ENCODE data around the gene FRYL.
"Not testable (repeated sequence)": the region's sequence is repeated elsewhere in the genome, so short reads cannot be mapped to it uniquely, and the experiment has no call there.

The FRYL gene

DNA sequence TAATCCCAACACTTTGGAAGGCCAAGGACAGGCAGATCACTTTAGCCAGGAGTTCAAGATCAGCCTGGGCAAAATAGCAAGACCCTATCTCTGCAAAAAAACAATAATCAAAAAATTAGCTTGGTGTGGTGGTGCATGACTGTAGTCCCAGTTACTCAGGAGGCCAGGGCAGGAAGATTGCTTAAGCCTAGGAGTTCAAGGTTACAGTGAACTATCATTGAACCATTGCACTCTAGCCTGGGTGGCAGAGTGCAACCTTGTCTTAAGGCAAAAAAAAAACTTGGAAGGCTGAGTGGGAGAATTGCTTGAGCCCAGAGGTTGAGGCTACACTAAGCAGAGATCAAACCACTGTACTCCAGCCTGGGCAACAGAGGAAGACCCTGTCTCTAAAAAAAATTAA, 5.2 kb upstream of the FRYL start:
- no peak for FAIRE-seq

DNA sequence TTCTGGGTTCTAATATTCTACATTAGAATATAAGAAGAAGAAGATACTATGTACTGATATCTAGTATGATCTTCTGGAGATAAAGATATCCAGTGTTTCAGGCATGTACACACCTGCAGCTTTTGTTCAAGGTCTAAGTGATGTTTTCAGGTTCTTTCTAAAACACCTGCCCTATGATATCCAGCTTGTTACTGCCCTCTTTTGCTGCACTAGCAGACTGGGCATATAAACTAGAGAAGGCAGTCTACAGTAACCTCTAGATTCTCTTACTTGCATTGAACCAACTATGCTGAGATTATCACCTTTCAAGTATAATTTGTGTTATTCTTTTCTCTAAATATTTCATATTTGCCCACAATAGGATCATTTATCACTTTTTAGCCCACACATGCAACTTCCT, 1.9 kb upstream of the FRYL start:
- FAIRE-seq: no peak

GRCh38 chr4:48780865-48781214, 761 bp upstream of the FRYL start:
- FAIRE-seq: no peak

DNA sequence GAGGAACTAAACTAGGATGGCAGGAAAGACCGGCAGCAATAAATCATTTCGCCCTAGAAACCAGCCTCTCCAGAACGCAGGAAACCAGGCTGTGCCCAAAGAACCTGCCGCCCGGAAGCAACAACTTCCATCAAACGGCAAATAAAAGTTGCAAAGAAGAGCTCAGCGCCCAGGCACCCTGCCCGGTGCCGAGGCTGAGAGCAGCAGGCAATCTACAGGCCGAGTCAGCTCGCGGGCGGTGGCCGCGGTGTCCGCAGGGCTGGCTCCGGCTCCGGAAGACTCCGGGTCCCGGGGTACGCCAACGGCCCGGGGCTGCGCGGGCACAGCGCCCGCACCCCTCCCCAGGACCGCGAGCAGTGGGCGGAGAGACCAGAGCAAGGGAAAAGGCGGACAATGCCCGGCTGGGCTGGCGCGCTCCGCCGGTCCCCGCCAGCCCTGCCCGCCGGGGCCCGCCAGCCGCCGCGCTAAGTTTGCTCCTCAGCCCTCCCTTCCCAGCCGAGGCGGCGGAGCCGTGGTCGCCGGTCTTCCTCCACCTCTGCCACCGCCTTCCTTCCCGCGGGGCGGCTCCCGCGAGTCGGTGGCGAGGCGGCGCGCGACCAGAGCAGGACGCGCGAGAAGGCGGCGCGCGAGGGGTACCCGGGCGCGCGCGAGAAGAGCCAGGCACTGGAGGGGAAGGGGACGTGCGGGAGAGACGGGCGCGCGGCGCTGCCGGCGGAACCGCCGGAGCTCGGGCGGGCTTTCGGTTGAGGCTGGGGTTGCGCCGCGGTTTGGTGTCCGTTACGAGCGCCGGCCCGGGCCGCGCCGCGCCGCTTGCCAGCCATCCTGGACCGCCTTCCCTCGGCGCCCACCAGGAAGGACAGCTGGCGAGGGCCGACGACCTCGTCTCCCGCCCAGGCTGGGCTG, 733 bp downstream of the FRYL start:
- FAIRE-seq: no peak

GRCh38 chr4:48778431-48779094, 1.5 kb downstream of the FRYL start:
- no peak for FAIRE-seq

GRCh38 chr4:48777739-48778138, 2.3 kb downstream of the FRYL start:
- no peak for FAIRE-seq

DNA sequence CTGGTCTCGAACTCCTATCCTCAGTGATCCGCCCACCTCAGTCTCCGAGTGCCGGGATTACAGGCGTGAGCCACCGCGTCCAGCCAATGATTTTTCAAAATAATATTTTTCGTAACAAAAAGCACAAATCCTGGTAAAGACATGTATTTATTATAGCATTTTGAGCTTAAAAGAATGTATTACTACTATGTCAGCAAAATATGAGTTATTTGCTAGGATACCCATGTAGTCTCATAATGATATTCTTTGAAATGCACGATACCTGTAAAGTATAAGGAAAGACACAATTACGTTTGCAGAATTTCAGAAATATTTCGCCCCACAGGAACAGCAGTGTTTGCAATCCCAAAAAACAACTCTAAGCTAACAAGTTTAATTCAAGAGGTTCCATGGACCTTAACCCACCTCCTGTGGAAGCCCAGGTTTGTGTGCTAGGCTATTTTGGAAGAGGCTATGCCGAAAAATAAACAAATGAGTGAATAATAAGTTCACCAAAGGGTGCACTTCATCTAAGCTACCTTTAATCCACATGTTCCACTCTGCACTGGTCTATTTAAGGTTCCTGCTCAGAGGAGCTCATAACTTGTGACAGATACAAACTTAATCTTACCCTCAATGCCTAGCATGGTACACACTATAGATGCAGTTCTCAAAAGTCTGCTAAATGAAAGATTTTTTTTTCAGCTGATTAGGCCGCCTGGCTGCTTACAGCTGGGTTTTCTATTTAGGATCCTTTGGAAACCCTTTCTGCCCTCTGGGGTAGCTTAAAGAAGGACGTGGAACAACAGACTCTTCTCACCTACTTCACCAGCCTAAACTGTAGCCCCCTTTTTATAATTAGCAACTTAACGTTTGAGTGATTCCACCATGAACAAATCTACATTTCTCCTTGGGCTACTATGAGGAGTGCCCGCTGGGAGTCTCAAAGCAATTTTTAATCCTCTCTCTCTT, 5.0 kb downstream of the FRYL start:
- no peak for FAIRE-seq

GRCh38 chr4:48772556-48772955, 7.5 kb downstream of the FRYL start:
- FAIRE-seq: peak; percentile 39

DNA sequence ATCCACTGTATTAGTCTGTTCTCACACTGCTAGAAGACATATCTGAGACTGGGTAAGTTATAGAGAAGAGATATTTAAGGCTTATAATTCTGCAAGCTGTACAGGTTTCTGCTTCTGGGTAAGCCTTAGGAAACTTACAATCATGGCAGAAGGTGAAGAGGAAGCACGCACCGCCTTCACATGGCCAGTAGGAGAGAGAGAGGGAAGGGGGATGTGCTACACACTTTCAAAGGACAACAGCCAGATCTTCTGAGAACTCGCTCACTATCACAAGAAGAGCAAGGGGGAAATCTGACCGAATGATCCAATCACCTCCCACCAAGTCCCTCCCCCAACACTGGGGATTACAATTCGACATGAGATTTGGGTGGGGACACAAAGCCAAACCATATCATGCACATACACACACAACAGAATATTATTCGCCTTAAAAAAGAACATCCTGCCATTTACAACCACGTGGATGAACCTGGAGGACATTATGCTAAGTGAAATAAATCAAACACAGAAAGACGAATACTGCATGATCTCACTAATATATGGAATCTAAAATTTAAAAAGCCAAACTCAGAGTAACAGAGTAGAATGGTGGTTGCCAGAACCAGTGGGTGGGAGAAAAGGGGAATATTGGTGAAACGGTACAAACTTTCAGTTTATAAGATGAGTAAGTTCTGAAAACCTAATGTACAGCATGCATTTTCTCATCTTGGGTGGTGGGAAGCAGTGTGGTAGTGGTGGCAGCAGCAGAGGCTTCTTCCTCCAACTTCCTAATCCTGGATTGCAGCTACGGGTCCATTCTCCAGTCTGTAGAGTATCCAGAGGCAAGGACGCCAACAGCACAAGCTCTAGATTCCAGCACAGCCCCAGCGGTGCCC, 12.8 kb downstream of the FRYL start:
- FAIRE-seq: no peak

- no peak for FAIRE-seq
Measured at GRCh38 chr4:48766131-48766792, 13.8 kb downstream of the FRYL start.

GRCh38 chr4:48762408-48762807, 17.7 kb downstream of the FRYL start:
- FAIRE-seq: no peak

GRCh38 chr4:48761286-48761685, 18.8 kb downstream of the FRYL start:
- FAIRE-seq: no peak

GRCh38 chr4:48758703-48759102, 21.4 kb downstream of the FRYL start:
- not testable (repeated sequence) for FAIRE-seq

DNA sequence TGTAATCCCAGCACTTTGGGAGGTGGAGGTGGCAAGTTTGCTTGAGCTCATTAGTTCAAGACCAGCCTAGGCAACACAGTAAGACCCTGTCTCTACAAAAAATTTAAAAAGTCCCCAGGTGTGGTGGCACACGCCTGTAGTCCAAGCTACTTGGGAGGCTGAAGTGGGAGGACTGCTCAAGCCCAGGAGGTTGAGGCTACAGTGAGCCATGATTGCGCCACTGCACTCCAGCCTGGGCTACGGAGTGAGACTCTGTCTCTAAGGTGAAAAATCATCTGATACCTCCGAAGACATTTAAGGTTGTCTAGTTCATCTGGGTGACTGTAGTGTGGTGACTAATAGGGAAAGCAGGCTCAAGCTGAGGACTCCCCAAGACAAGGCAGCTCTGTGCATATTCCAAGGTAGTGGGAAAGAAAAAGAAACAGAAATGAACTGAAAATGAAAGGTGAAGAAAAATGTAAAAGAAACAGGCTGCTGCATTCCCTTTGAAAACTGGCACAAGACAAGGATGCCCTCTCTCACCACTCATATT, 23.3 kb downstream of the FRYL start:
- FAIRE-seq: no peak

DNA sequence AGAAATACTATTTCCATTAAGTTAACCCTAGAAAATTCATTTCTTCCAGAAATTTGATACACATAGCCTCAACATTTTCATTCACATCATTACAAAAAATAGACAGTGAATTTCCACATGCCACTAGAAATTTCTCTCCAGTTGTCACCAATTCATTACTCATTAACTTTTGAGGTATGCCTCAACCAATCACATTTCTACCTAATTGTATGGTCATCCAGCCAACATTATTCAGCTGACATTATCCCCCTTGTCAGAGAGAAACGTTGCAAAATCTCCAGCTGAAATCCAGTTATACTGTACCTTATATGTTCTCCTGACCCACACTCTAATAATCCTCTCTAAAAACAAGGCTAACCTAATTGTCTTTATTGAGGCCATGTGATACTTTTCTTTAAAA, 24.8 kb downstream of the FRYL start:
- FAIRE-seq: no peak

DNA sequence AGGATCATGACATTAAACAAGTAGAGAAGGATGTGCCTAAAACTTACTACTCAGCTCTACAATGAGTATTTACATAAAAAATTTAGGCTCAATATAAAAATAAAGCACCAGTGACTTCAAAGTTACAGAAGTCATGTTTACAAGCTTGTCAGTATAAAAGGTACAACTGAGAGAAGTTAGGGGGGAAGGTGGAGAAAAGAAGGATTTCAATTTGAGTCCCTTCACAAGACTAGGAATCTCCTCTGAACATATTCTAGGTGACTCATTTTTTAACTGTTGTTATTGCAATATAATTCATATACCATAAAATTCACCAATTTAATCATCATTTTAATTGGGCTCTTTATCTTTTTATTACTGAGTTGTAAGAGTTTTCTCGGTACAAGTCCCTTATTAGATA, 26.9 kb downstream of the FRYL start:
- no peak for FAIRE-seq

DNA sequence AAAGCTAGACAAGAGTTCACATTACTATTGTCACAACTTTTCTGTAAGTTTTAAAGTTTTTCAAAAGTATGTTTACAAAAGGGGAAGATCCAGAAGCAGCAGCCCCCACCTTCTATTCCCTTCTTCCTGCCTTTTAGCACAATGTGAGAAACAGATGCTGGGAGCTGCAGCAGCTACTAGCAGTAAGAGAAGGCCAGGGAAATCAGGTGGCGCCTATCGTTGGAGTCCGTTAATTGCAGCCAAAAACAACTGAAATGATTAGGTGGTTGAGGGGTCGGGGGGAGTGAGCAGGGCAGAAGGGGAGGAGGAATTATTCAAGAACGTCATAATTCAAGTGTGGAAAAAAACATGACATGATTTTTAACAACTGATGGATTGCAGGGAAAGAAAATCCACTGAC, 27.4 kb downstream of the FRYL start:
- FAIRE-seq: peak; percentile 72

GRCh38 chr4:48752246-48752645, 27.8 kb downstream of the FRYL start:
- no peak for FAIRE-seq

DNA sequence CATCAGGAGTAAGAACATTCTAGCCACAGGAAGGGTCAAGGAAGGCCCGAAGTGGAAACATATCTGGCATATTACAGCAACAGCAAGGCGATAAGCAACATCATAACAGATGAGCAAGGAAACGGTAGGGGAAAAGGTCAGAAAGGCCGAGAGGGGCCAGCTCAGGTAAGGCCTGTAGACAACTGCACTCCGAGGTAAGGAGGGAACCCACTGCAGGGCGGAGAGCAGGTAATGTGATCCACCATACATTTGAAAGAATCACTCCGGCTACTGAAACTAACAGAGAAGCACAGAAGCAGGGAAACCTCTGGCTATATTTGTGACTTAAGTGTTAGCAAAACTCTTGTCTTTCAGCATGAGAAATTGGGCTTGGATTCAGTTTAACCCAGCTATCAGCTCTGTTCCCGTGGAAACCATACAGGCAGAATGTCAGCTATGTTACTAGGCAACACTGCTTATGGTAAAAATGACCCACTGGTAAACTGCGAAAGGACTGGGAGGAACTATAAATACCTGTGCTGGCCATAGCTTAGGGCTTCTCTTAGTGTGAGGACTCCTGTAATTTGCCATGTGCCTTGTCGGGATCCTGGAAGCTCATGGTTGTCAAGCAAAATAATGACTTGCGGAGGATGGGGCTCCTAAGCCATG, 31.0 kb downstream of the FRYL start:
- FAIRE-seq: no peak

- FAIRE-seq: no peak
Measured at GRCh38 chr4:48746608-48747362, 33.3 kb downstream of the FRYL start.
